Panc1 (cell line): ENCODE data around the gene SND1.

Source experiments
- CTCF ChIP-seq: fragments of 450-650 bp; IDR thresholded peaks from 2 replicates; pipeline ENCODE4 v1.5.1; 2017; ENCODE audit warnings: mild to moderate bottlenecking
- TCF7L2 ChIP-seq: IDR thresholded peaks from 2 replicates; pipeline ENCODE4 v1.6.1; 2011; ENCODE audit warnings: mild to moderate bottlenecking, low read depth, low read length, inconsistent platforms

GRCh38 chr7:128005117-128005516 is 353.1 kb downstream of the SND1 start:
- no peak for TF ChIP-seq TCF7L2
- no peak for TF ChIP-seq CTCF
